HUES6 (cell line): ENCODE measurements around the gene SFXN5.

Experiments used
- H3K27ac ChIP-seq: 2 replicates; pipeline ENCODE4 v1.7.0; 2013; ENCODE audit warnings: low read depth, mild to moderate bottlenecking, low read length, inconsistent platforms
- H3K27me3 ChIP-seq: 2 replicates; pipeline ENCODE4 v1.6.1; 2013; ENCODE audit warnings: low read length; ENCODE audit not compliant: control insufficient read depth, insufficient read depth
- H3K36me3 ChIP-seq: 2 replicates; pipeline ENCODE4 v1.6.1; 2013; ENCODE audit warnings: low read length; ENCODE audit not compliant: control insufficient read depth, insufficient read depth
- H3K4me1 ChIP-seq: 2 replicates; pipeline ENCODE4 v1.6.1; 2013; ENCODE audit warnings: low read length; ENCODE audit not compliant: control insufficient read depth, insufficient read depth
- H3K4me3 ChIP-seq: 2 replicates; pipeline ENCODE4 v1.5.1; 2013; ENCODE audit warnings: low read depth, low read length
- H3K9ac ChIP-seq: one replicate; pipeline ENCODE4 v1.6.1; 2013; ENCODE audit warnings: mild to moderate bottlenecking, low read length
- H3K9me3 ChIP-seq: 2 replicates; pipeline ENCODE4 v1.6.1; 2013; ENCODE audit warnings: low read depth, low read length; ENCODE audit not compliant: control insufficient read depth, insufficient read depth

SFXN5 gene

GRCh38 chr2:73023497-73023896, 48.0 kb downstream of the SFXN5 start:
- Histone ChIP-seq H3K9ac (no peak overlapping the region), H3K27ac (no peak overlapping the region), H3K36me3 (peaks cover 10% of the 10 kb centered on the region), H3K4me1 (peaks cover 4% of the 10 kb centered on the region; the same call in 1 of the 2 replicates), H3K9me3 (no peaks in the 10 kb centered on the region), H3K27me3 (no peaks in the 10 kb centered on the region), H3K4me3 (no peak overlapping the region)

- H3K27ac ChIP-seq: no peak overlapping the region
- no peak overlapping the region for H3K9ac ChIP-seq
- peaks cover 5% of the 10 kb centered on the region for H3K36me3 ChIP-seq
- peaks cover 4% of the 10 kb centered on the region; the same call in 1 of the 2 replicates for H3K4me1 ChIP-seq
- H3K4me3 ChIP-seq: no peak overlapping the region
- no peaks in the 10 kb centered on the region for H3K27me3 ChIP-seq
- no peaks in the 10 kb centered on the region for H3K9me3 ChIP-seq
Observed at GRCh38 chr2:73022024-73022568, 49.4 kb downstream of the SFXN5 start.

DNA sequence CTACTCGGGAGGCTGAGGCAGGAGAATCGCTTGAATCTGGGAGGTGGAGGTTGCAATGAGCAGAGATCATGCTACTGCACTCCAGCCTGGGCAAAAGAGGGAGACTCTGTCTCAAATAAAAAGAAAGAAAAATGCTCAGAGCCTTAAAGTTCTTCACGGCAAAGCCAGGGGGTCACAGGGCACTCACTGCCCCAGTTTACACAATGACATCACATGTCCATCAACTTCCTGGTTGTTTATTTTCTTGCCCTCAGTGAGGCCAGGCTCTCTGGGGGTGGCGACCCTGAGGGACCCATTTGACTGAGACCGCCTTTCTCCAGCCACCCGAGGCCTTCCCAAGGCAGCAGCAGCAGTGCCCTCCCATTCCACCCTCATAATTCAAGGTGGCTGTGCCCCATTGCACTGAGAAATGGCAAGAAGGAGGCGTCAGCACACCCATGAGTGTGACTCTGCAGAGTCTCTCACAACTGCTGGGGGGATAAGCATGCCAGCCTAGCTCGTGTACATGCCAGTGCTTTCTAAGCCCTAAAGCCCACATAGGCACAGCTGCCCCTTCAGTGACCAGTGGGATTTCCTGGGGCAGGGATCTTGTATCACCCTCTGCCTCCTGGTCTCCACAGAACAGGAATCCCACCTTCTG, 50.0 kb downstream of the SFXN5 start:
- Histone ChIP-seq H3K9ac (no peak overlapping the region), H3K27ac (no peak overlapping the region), H3K9me3 (no peaks in the 10 kb centered on the region), H3K4me3 (no peak overlapping the region), H3K27me3 (no peaks in the 10 kb centered on the region), H3K4me1 (peaks cover 4% of the 10 kb centered on the region; the same call in 1 of the 2 replicates), H3K36me3 (peaks cover 5% of the 10 kb centered on the region)

- Histone ChIP-seq H3K27me3 (no peaks in the 10 kb centered on the region), H3K4me1 (peaks cover 4% of the 10 kb centered on the region; the same call in 1 of the 2 replicates), H3K27ac (no peak overlapping the region), H3K9me3 (no peaks in the 10 kb centered on the region), H3K9ac (no peak overlapping the region), H3K4me3 (no peak overlapping the region), H3K36me3 (peaks cover 5% of the 10 kb centered on the region)
Observed at GRCh38 chr2:73020657-73021370, 50.7 kb downstream of the SFXN5 start.

- no peaks in the 10 kb centered on the region for H3K9me3 ChIP-seq
- no peak overlapping the region for H3K27ac ChIP-seq
- H3K36me3 ChIP-seq: peaks cover 5% of the 10 kb centered on the region
- no peaks in the 10 kb centered on the region for H3K27me3 ChIP-seq
- H3K4me1 ChIP-seq: peaks cover 4% of the 10 kb centered on the region; the same call in 1 of the 2 replicates
- no peak overlapping the region for H3K9ac ChIP-seq
- no peak overlapping the region for H3K4me3 ChIP-seq
Observed at GRCh38 chr2:73020306-73020656, 51.2 kb downstream of the SFXN5 start.

DNA sequence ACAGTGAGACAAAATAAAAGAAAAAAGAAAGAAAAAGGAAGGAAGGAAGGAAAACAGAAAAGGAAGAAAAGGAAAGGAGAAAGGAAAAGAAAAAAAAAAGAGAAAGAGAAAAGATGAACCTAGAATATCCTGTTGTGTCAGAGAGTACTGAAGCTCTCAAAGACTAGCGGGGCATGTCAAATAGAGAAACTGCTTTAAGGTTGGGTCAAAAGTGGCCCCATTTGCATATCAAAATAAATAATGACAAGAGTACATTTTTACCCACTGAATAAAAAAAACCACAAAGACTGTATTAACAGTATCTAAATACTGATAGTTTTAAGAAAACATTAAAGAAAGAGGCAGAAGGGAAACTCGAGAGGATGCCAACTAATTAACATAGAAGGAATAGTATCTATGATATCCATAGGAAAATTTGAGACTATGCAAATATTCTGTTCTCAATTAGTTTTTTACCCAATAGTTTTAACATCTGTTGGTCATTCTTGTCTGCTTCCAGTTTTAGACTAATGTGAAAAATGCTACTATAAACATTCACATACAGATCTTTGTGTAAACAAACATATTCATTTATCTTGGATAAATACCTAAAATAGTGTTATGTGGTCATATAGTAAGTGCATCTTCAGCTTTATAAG, 53.2 kb downstream of the SFXN5 start:
- H3K4me1 ChIP-seq: peaks cover 4% of the 10 kb centered on the region; the same call in 1 of the 2 replicates
- H3K27me3 ChIP-seq: no peaks in the 10 kb centered on the region
- H3K9ac ChIP-seq: no peak overlapping the region
- no peak overlapping the region for H3K27ac ChIP-seq
- H3K4me3 ChIP-seq: no peak overlapping the region
- H3K9me3 ChIP-seq: no peaks in the 10 kb centered on the region
- H3K36me3 ChIP-seq: peaks cover 5% of the 10 kb centered on the region

DNA sequence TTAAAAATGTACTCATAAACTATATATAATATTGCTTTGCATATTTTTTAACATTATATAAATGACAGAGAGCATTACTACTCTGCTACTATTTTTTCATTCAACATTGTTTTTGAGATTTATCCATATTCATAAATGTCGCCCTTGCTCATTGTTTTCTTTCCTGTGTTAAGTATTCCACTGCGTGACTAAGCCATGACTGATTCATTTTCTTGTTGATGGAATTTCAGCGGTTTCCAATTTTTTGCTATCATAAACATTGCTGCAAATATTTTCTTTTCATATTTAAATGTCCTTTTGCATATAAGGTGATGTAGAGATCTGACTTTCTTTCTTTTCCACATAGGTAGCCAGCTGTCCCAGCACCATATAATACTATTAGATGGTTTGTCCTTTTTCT, 57.6 kb downstream of the SFXN5 start:
- Histone ChIP-seq H3K36me3 (peaks cover 4% of the 10 kb centered on the region; the same call in 1 of the 2 replicates), H3K9me3 (no peaks in the 10 kb centered on the region), H3K4me3 (no peak overlapping the region), H3K27me3 (no peaks in the 10 kb centered on the region), H3K27ac (no peak overlapping the region), H3K9ac (no peak overlapping the region), H3K4me1 (no peaks in the 10 kb centered on the region)

- no peaks in the 10 kb centered on the region for H3K9me3 ChIP-seq
- no peak overlapping the region for H3K27ac ChIP-seq
- H3K27me3 ChIP-seq: no peaks in the 10 kb centered on the region
- peaks cover 8% of the 10 kb centered on the region; the same call in 1 of the 2 replicates for H3K36me3 ChIP-seq
- no peak overlapping the region for H3K4me3 ChIP-seq
- no peaks in the 10 kb centered on the region for H3K4me1 ChIP-seq
- no peak overlapping the region for H3K9ac ChIP-seq
Observed at GRCh38 chr2:73009177-73009839, 62.2 kb downstream of the SFXN5 start.

- no peaks in the 10 kb centered on the region for H3K9me3 ChIP-seq
- H3K9ac ChIP-seq: no peak overlapping the region
- H3K4me3 ChIP-seq: no peak overlapping the region
- no peaks in the 10 kb centered on the region for H3K4me1 ChIP-seq
- H3K36me3 ChIP-seq: peaks cover 8% of the 10 kb centered on the region; the same call in 1 of the 2 replicates
- H3K27me3 ChIP-seq: no peaks in the 10 kb centered on the region
- H3K27ac ChIP-seq: no peak overlapping the region
Observed at GRCh38 chr2:73008766-73009135, 62.8 kb downstream of the SFXN5 start.

DNA sequence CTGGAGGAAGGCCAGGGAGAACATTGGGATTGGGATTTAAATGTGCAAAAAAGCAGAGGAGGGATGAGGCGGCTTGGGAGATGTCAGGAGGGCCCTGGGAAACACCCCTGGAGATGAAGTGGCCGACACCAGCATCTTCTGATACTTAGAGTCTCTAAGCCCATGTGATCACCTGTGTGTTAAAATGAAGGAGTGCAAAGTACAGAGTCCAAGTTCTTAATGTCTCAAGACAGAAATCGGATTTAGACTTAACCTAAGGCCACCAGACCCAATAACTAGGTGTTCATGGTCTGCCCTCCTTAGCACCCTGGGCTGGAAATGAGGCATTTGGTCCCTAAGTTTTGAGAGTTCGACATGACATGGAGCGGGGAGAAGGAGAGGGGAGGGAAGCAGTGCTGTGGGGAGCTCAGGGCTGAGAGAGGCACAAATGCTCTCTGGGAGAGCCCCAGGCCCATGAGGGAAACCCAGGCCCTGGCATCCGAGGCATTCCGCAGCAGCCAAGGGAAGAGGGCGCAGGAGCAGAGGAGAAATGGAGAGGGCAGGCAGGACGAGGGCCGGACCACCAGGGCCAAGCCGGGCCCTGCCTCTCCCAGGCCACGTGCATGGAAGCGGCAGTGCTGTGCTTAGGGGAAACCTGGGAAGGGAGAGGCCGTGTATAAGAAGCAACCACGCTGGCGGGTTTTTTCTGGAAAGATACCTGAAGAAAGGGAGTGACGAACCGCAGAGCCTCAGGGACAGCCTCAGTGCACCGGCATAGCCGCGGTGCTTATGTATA, 63.3 kb downstream of the SFXN5 start:
- no peak overlapping the region for H3K9ac ChIP-seq
- H3K4me3 ChIP-seq: no peak overlapping the region
- H3K9me3 ChIP-seq: no peaks in the 10 kb centered on the region
- H3K27ac ChIP-seq: no peak overlapping the region
- no peaks in the 10 kb centered on the region for H3K27me3 ChIP-seq
- peaks cover 8% of the 10 kb centered on the region; the same call in 1 of the 2 replicates for H3K36me3 ChIP-seq
- no peaks in the 10 kb centered on the region for H3K4me1 ChIP-seq
